GM18861 (cell line): Measurements from ENCODE around the gene MAP2K5.

Source experiments
- ATAC-seq: cut with Tn5 transposase; IDR thresholded peaks from one replicate; pipeline ENCODE4 v1.9.1; 2021; ENCODE audit not compliant: unreplicated experiment

Gene MAP2K5

GRCh38 chr15:67801926-67802914, 259.7 kb downstream of the MAP2K5 start:
- no peak for ATAC-seq

- no peak for ATAC-seq
Observed at GRCh38 chr15:67803299-67803698, 260.8 kb downstream of the MAP2K5 start.

GRCh38 chr15:67803996-67804843, 261.7 kb downstream of the MAP2K5 start:
- no peak for ATAC-seq

- no peak for ATAC-seq
Observed at GRCh38 chr15:67805008-67805665, 262.6 kb downstream of the MAP2K5 start.

GRCh38 chr15:67805666-67806516, 263.4 kb downstream of the MAP2K5 start:
- no peak for ATAC-seq

- ATAC-seq: no peak
Observed at GRCh38 chr15:67806536-67806935, 264.0 kb downstream of the MAP2K5 start.

- ATAC-seq: no peak
Observed at GRCh38 chr15:67807141-67807540, 264.6 kb downstream of the MAP2K5 start.

GRCh38 chr15:67807836-67808235, 265.3 kb downstream of the MAP2K5 start:
- ATAC-seq: no peak

GRCh38 chr15:67808821-67809220, 266.3 kb downstream of the MAP2K5 start:
- ATAC-seq: no peak

GRCh38 chr15:67809441-67809840, 266.9 kb downstream of the MAP2K5 start:
- no peak for ATAC-seq

- ATAC-seq: no peak
Observed at GRCh38 chr15:67809866-67810265, 267.4 kb downstream of the MAP2K5 start.

GRCh38 chr15:67812241-67812644, 269.7 kb downstream of the MAP2K5 start:
- no peak for ATAC-seq

- ATAC-seq: no peak
Observed at GRCh38 chr15:67813104-67813634, 270.7 kb downstream of the MAP2K5 start.

GRCh38 chr15:67815036-67815592, 272.6 kb downstream of the MAP2K5 start:
- ATAC-seq: no peak

- ATAC-seq: no peak
Observed at GRCh38 chr15:67816668-67817067, 274.2 kb downstream of the MAP2K5 start.

GRCh38 chr15:67818464-67818863, 276.0 kb downstream of the MAP2K5 start:
- ATAC-seq: no peak

GRCh38 chr15:67819636-67820035, 277.1 kb downstream of the MAP2K5 start:
- ATAC-seq: no peak

GRCh38 chr15:67820122-67820991, 277.9 kb downstream of the MAP2K5 start:
- no peak for ATAC-seq
